Immature natural killer cell (primary cell): ENCODE data around the gene CAMKK1. TPM values are rescaled to one million over a fixed set of nuclear protein-coding genes. Genes with fewer than 3 reads are reported as not detected.
A peak's percentile ranks its signal among the peaks of the same experiment; 100 is the strongest.

ENCODE experiments used
- DNase-seq, 3 donors: peaks; one replicate each; pipeline ENCODE4 v3.0.0; 2022; ENCODE audit warnings: mixed read lengths in 1 of 3
- H3K27ac Mint-ChIP-seq, 6 donors: one replicate each; pipeline ENCODE4 v1.8.0; 2020; ENCODE audit warnings: mixed read lengths in 6 of 6, mild to moderate bottlenecking in 5 of 6, inconsistent platforms in 4 of 6, moderate library complexity in 3 of 6
- H3K27me3 Mint-ChIP-seq, 3 donors: one replicate each; pipeline ENCODE4 v1.8.0; 2020 to 2021; ENCODE audit warnings: low read depth in 3 of 3, mild to moderate bottlenecking in 3 of 3, mixed read lengths in 3 of 3, moderate library complexity in 3 of 3, inconsistent platforms in 1 of 3
- H3K36me3 Mint-ChIP-seq, 3 donors: one replicate each; pipeline ENCODE4 v1.8.0; 2020; ENCODE audit warnings: mixed read lengths in 3 of 3, inconsistent platforms in 2 of 3, mild to moderate bottlenecking in 2 of 3
- H3K4me1 Mint-ChIP-seq, 2 donors: one replicate each; pipeline ENCODE4 v1.8.0; 2020; ENCODE audit warnings: inconsistent platforms in 2 of 2, mild to moderate bottlenecking in 2 of 2, mixed read lengths in 2 of 2, moderate library complexity in 1 of 2
- H3K4me3 Mint-ChIP-seq, 5 donors: one replicate each; pipeline ENCODE4 v1.8.0; 2020; ENCODE audit warnings: mild to moderate bottlenecking in 5 of 5, mixed read lengths in 5 of 5, inconsistent platforms in 3 of 5, moderate library complexity in 3 of 5
- H3K9me3 Mint-ChIP-seq, 6 donors: one replicate each; pipeline ENCODE4 v1.8.0; 2020; ENCODE audit warnings: mild to moderate bottlenecking in 6 of 6, mixed read lengths in 6 of 6, inconsistent platforms in 4 of 6, moderate library complexity in 3 of 6
- polyA plus RNA-seq, 3 donors: library from polyadenylated mRNA; unstranded; fragments of 300-500 nt; fragmentation: Illumina TruSeq; gene quantifications; one replicate each; pipeline ENCODE4 v1.2.3, GENCODE V29; 2021

Gene CAMKK1
- polyA plus RNA-seq, 3 donors from 2014 or later: 0.08 TPM; not detected in 2

DNA sequence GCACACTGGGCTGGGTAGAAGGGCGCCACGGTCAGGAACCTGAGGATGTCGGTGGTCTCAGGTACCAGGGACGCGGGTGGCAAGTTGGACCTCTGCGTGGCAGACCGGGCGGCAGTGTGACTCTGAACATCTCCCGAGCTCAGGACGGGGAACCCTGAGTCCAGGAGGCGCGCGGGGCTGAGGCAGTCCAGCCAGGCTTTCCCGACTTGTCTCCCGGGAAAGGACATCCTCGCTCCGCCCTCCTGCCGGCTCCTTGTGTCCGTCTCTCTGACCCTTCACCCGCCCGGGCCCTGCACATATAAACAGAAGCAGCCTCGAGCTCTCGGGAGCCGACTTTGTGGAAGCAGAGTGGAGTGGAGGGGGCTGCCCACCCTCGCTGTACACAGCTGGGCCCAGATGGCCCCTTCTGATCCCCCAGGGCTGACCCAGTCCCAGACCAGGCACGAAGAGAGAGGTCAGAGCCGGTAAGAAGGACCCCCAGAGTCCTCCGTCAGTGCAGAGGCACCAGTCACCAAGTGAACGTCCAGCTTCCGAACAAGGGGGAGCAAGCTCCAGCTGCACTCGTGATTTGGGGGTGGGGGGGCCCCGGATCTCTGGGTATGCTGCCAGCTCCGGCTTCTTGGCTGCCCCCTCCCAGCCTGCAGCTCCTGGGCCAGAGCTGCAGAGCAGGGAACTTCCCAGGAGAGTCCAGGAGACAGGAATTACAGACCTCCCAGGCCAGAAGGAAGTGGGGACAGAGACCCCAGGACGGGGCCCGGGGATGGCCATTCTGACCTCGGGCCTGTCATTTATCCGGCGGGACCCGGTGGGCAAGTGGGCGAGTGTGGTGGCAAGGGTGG is 31.9 kb upstream of the CAMKK1 start:
- H3K4me3 Mint-ChIP-seq: no peak overlapping the region
- peaks cover 4 to 12% (median 7%) of the 10 kb centered on the region in 3 donors for H3K27me3 Mint-ChIP-seq
- peaks cover 0 to 9% (median 0%) of the 10 kb centered on the region in 3 donors for H3K36me3 Mint-ChIP-seq
- no peak overlapping the region for H3K27ac Mint-ChIP-seq
- H3K4me1 Mint-ChIP-seq: peaks cover 0 to 3% of the 10 kb centered on the region in 2 donors
- no peak for DNase-seq
- H3K9me3 Mint-ChIP-seq: no peaks in the 10 kb centered on the region

DNA sequence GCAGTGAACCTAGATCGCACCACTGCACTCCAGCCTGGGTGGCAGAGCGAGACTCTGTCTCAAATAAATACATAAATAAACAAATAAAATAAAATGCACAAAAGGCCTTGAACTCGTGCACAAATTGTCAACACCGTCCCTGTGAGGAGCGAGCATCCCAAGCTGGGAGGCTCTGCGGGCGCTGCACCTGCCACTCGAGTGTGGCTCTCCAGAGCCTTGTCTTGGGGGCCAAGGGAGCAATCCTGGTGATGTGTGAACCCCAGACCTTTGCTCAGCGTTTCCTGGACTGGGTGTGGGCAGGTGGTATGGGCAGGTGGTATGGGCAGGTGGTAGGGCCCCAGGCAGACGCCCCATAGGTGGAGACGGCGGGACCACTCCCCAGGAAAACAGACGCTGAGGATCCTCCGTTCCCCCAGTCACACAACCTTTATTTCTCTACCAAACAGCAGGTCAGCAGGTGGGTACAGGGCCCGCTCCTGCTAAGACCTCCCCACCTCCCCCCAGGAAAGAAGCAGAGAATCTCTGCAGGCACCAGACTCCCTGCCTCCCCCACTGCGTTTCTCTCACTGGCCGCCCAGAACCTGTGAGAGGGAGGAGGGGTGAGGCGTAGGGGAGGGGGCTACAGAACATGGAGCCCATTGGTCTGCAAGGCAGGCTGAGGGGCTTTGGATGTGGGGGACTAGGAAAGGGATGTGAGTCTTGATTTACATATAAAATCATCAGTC is 30.8 kb upstream of the CAMKK1 start:
- Mint-ChIP-seq H3K36me3 (peaks cover 0 to 7% (median 0%) of the 10 kb centered on the region in 3 donors), H3K4me1 (peaks cover 0 to 3% of the 10 kb centered on the region in 2 donors), H3K9me3 (no peaks in the 10 kb centered on the region), H3K4me3 (no peak overlapping the region), H3K27ac (peak overlapping the region in 2 of 6 donors; percentile 19 to 28), H3K27me3 (peaks cover 4 to 12% (median 7%) of the 10 kb centered on the region in 3 donors)
- no peak for DNase-seq

DNA sequence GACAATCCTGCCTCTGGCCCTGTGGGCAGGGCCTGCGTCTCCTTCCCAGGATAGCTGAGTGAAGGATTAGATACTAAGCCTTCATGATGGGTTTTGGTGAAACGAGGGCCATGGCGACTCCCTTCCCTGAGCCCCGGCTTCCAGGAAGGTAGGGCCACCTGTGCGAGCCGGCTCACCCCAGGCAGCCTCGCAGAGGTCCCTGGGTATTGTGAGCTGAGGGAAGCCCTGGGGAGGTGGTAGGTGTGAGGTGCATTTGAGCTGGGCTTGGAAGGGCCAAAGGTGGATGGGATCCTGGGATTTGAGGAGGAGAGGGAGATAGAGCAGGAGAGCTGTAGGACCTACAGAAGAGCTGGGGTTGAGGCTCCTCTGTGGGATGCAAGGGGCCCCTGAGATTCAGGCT is 29.9 kb upstream of the CAMKK1 start:
- peaks cover 0 to 6% of the 10 kb centered on the region in 2 donors for H3K4me1 Mint-ChIP-seq
- no peak overlapping the region for H3K4me3 Mint-ChIP-seq
- H3K9me3 Mint-ChIP-seq: no peaks in the 10 kb centered on the region
- H3K27me3 Mint-ChIP-seq: peaks cover 4 to 10% (median 7%) of the 10 kb centered on the region in 3 donors
- peak overlapping the region in 3 of 6 donors; percentile 15 to 49 (median 28) for H3K27ac Mint-ChIP-seq
- no peak for DNase-seq
- H3K36me3 Mint-ChIP-seq: peaks cover 0 to 7% (median 0%) of the 10 kb centered on the region in 3 donors

DNA sequence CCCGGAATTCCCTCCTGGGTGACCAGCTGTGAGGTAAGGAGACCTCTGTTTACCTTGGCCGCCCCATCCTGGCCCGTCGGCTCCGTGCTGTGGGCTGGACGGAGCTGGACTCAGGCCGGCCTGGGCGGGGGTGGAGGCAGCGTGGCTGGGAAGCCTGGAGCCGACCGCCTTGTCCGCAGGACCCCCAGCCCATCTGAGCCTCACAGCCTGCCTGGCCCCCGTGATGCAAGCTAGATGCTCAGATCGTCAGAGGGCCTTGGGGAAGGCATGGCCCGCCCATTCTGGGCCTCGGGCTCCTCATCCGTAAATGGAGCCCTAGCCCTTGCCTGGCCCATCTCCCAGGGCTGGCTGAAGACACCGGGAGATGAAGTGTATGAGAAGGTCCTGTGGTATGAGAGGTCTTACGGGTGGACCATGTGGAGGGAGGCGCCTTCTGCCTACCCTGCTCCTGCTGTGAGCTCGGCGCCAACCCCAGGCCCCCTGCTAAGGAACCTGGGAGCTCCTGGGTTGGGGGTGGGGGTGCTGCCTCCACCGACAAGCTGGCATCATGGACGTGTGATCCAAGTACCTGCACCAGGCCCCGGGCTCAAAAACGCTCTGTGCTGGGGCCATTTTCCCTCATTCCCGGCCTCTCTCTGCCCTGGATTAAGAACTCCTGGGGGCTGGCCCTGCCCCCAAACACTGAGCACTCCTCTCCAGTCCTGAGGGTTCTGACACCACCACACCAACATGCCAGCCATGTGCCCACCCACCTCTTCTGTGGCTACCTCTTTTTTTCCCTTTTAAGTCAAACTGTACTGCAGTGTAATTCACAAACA is 28.9 kb upstream of the CAMKK1 start:
- Mint-ChIP-seq H3K4me1 (peaks cover 6 to 11% of the 10 kb centered on the region in 2 donors), H3K27me3 (peaks cover 6 to 9% (median 7%) of the 10 kb centered on the region in 3 donors), H3K27ac (peak overlapping the region in 1 of 6 donors; percentile 17), H3K4me3 (no peak overlapping the region), H3K9me3 (no peaks in the 10 kb centered on the region), H3K36me3 (peaks cover 0 to 7% (median 0%) of the 10 kb centered on the region in 3 donors)
- no peak for DNase-seq

DNA sequence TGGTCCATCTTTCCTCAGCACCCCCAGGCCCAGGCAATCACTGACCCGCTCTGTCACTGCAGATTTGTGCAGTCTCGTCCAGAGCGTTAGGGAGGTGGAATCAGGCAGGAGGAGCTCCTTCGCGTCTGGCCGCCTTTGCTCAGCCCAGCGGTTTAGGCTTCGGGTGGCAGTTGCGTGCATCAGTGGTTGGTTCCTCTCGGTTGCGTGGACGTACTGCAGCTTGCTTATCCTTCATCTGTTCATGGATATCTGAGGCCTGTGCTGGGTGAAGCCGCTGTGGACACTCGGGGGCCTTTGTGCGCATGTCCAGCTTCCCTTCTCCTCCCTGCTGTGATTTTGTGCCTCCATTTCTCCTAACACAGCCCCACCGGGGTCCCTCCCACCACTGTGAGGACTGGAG is 28.2 kb upstream of the CAMKK1 start:
- H3K9me3 Mint-ChIP-seq: no peaks in the 10 kb centered on the region

DNA sequence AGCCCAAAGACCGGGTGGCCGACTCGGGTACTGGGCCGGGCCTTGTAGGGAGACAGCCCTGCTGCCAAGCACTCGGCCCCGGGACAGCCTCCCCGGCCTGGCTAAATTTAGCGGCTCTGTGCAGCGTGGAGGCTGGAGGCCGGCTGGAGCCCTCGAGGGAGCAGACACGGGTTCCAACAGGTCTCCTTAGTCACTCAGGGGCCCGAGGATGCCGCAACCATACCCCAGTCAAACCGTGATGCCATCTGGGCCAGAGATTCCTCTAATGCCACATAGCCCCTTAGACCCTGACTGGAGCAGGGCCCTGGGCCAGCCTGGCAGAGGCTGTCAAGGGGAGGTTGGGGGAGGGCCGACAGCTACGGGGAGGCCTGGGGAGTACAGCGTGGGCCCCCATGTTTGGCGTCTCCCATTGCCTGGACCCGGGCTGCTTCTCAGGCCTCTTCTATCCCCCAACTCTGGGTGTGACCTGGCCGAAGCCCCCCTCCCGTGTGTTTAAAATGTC is 26.3 kb upstream of the CAMKK1 start:
- Mint-ChIP-seq H3K27ac (no peak overlapping the region), H3K9me3 (no peaks in the 10 kb centered on the region), H3K4me1 (peaks cover 29 to 32% of the 10 kb centered on the region in 2 donors), H3K36me3 (peaks cover 0 to 3% (median 0%) of the 10 kb centered on the region in 3 donors), H3K27me3 (peaks cover 5 to 10% (median 6%) of the 10 kb centered on the region in 3 donors), H3K4me3 (no peak overlapping the region)
- no peak for DNase-seq

More for the DNA sequence above, 28.2 kb upstream of the CAMKK1 start:
- Mint-ChIP-seq H3K36me3 (peaks cover 0 to 7% (median 0%) of the 10 kb centered on the region in 3 donors), H3K4me3 (no peak overlapping the region), H3K27ac (peak overlapping the region in 1 of 6 donors; percentile 34), H3K27me3 (peaks cover 6 to 9% (median 7%) of the 10 kb centered on the region in 3 donors), H3K4me1 (peaks cover 13 to 18% of the 10 kb centered on the region in 2 donors)
- DNase-seq: no peak

DNA sequence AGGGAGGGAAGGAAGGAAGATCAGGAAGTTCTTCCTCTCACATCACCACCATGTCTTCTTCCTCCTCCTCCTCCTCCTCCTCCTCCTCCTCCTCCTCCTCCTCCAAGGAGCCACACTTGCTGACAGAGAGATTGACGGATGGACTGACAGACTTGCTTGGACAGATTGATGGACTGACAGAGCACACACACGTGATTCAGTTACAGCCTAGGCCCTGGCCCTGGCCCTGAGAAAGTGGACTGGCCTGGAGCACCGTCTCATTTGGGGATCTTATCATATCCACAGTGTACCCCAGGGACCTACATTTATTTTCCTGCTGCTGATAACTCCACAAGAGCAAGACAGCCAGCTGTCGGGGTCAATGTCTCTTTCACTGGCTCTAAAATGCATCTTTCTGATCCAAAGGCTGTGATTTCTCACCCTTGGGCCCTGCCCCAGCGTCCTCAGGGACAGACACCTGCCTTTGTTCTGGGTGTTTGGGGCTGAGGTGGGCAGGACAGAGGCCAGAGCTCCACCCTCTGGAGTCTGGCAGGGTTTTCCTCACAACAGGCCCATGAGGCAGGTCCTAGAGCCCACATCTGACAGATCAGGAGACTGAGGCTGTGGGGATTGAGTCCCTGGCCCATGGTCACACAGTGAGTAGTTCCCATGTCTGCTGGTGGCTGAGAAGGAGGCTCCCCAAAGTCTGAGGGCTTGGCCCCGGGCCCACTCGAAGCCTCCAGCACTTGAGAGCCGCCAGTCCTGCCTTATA is 25.7 kb upstream of the CAMKK1 start:
- Mint-ChIP-seq H3K36me3 (no peaks in the 10 kb centered on the region), H3K27me3 (peaks cover 5 to 10% (median 6%) of the 10 kb centered on the region in 3 donors), H3K27ac (peak overlapping the region in 4 of 6 donors; percentile 31 to 61 (median 46)), H3K4me1 (peaks cover 35 to 38% of the 10 kb centered on the region in 2 donors), H3K9me3 (no peaks in the 10 kb centered on the region), H3K4me3 (peak overlapping the region in 1 of 5 donors; percentile 35)
- DNase-seq: no peak

DNA sequence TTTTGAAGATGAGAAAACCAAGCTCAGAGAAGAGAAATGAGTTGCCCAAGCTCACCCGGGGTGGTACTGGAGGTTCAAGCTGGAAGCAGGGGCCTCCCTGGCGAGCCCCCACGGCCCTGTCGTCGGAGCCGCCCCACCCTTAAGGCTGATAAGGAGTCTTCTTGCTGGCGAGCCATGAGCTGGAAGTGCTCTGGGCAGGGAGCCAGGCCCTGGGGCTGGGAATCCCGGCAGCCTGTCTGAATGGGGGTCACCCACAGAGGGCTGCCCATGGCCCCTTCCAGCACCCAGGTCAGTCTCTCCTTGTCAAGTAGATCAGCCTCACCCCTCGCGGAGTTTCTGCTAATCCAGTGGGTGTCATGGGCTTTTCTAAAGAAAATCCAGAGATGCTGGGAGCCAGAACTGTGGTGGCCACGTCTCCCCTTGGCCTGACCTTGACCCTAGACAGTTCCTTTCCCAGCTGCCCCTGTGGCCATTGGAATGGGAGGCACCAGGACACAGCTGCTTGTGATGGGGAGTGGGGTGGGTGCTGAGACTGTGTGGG is 24.6 kb upstream of the CAMKK1 start:
- H3K9me3 Mint-ChIP-seq: no peaks in the 10 kb centered on the region
- peak overlapping the region in 1 of 5 donors; percentile 83 for H3K4me3 Mint-ChIP-seq
- H3K36me3 Mint-ChIP-seq: no peaks in the 10 kb centered on the region
- peaks cover 37 to 40% of the 10 kb centered on the region in 2 donors for H3K4me1 Mint-ChIP-seq
- DNase-seq: no peak
- peak overlapping the region in 3 of 6 donors; percentile 65 to 87 (median 86) for H3K27ac Mint-ChIP-seq
- H3K27me3 Mint-ChIP-seq: peaks cover 5 to 11% (median 5%) of the 10 kb centered on the region in 3 donors

DNA sequence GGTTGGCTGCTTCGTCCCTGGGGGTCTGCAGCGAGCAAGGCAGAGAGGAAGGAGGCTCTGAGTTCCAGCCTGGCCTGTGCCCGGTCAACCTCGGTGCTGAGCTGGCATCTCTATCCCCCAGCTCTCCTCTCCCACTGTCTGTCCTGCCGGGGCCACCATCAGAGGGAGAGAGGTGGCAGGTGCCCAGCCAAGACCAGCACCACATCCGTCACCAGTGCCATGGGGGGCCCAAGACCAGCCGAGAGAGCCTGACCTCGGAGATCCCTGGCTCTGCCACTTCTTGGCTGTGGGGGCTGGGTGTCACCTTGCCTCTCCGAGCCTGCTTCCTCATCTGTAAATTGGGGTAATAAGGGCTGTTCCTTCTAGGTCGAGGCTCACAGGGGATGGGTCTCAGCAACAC is 24.0 kb upstream of the CAMKK1 start:
- Mint-ChIP-seq H3K9me3 (no peaks in the 10 kb centered on the region), H3K27me3 (peaks cover 2 to 13% (median 5%) of the 10 kb centered on the region in 3 donors), H3K27ac (peak overlapping the region in 5 of 6 donors; percentile 65 to 91 (median 86)), H3K36me3 (no peaks in the 10 kb centered on the region), H3K4me3 (peak overlapping the region; percentile 66 to 83 (median 75)), H3K4me1 (peaks cover 38 to 42% of the 10 kb centered on the region in 2 donors)
- DNase-seq: peak; percentile 27 to 33 (median 30)

DNA sequence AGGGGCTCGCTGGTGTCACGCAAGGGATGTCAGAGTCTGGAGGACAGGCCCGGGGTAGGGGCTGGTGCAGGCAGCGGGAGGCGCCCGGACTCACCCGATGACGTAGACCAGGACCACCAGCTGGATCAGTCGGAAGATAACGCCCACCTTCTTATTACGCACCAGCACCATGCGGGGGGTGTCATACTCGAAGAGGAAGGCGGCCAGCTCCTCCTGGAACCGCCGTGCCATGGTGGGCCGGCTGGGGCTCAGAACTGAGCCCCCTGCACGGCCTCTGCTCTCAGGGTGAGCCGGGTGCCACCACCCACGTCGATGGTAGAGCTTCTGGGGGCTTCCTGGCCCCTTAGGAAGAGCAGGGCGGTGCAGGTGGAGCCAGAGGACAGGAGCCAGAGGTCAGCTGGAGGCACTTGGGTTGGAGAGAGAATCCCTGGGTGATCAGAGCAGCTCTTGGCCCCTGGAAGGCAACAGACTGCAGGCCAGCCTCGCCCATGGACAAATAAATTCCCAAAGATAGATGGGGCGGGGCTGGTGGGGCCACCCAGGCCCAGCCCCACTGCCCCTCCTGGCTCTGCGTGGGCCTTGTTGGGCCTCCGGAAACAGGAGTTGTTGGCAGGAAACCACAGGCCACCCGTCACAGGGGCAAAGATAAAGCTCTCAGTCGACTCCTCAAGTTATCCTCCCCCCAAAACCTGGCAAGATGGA is 23.3 kb upstream of the CAMKK1 start, which contains the start of gene P2RX1:
Gene P2RX1 (minus strand): TSS at position 471 of the 702 bp plus-strand sequence. CDS start 240 bp downstream, at position 231.
- H3K4me1 Mint-ChIP-seq: peaks cover 45 to 48% of the 10 kb centered on the region in 2 donors
- H3K27ac Mint-ChIP-seq: peak within 1 kb of the TSS; percentile 76 to 97 (median 89)
- H3K4me3 Mint-ChIP-seq: peak within 1 kb of the TSS; percentile 67 to 84 (median 79)
- DNase-seq: peak; percentile 53 to 57 (median 54)
- H3K9me3 Mint-ChIP-seq: no peaks in the 10 kb centered on the region
- no peaks in the 10 kb centered on the region for H3K36me3 Mint-ChIP-seq
- H3K27me3 Mint-ChIP-seq: peaks cover 5 to 15% (median 6%) of the 10 kb centered on the region in 3 donors

DNA sequence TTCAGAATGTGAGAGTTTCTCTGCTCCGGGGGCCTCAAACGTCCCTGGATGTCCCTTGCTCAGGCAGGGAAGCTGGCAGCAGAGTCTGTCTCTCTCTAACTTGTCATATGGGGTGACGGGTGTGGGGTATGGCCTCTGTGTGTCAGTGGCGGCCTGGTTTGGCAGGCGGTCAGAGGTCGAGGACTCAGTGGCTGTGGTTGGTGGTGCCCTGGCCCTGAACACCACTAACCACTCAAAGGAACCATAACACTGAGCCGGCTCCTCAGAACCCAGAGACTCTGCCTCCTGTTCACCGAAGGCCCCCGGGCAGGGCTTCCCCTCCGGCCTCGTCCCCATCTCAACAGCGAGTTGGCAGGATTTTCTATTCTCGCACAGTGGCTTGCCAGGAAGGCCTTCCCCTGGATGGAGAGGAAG is 22.7 kb upstream of the CAMKK1 start:
- DNase-seq: peak; percentile 77 to 78 (median 78)
- H3K9me3 Mint-ChIP-seq: no peaks in the 10 kb centered on the region
- H3K4me3 Mint-ChIP-seq: peak overlapping the region; percentile 67 to 84 (median 79)
- peaks cover 7 to 17% (median 9%) of the 10 kb centered on the region in 3 donors for H3K27me3 Mint-ChIP-seq
- peak overlapping the region; percentile 76 to 97 (median 89) for H3K27ac Mint-ChIP-seq
- no peaks in the 10 kb centered on the region for H3K36me3 Mint-ChIP-seq
- peaks cover 48 to 54% of the 10 kb centered on the region in 2 donors for H3K4me1 Mint-ChIP-seq
